HCT116 (cell line): Measurements from ENCODE around the gene SEH1L. TPM values are rescaled to one million over a fixed set of nuclear protein-coding genes. Genes with fewer than 3 reads are reported as not detected.

ENCODE experiments used
- ATAC-seq: fragments of 200-7000 bp; cut with Tn5 transposase; 2 replicates; pipeline ENCODE4 v1.9.1; 2020; ENCODE audit warnings: mild to moderate bottlenecking, moderate library complexity
- BruUV-seq: library from RNA; stranded (reverse); fragments of 400-500 nt; replicated peaks from 2 replicates; lab custom pipeline; 2021; lab: Mats Ljungman, UMichigan
- CTCF ChIA-PET: fragments of 300-600 bp; sonication (Branson Sonifier 250); formaldehyde crosslinking; loops from one replicate; lab custom pipeline; 2021; ENCODE audit warnings: antibody characterized with exemption; lab: Charles Lee
- POLR2A ChIA-PET: fragments of 300-600, 350-600 bp; sonication (Branson Sonifier 250); formaldehyde crosslinking; loops from one replicate; lab custom pipeline; 2021; ENCODE audit warnings: antibody characterized with exemption; lab: Charles Lee
- RAD21 ChIA-PET, 2 experiments: fragments of 300-600 bp; sonication (Branson Sonifier 250); formaldehyde crosslinking; loops; one replicate each; lab custom pipeline; 2023; ENCODE audit warnings: low total read pairs in 2 of 2; ENCODE audit not compliant: uncharacterized antibody in 2 of 2, unreplicated experiment in 2 of 2, low non-redundant PET in 1 of 2; lab: Charles Lee
- DNase-seq: peaks from one replicate; pipeline ENCODE4 v3.0.0-alpha.2; 2010; ENCODE audit warnings: low read depth, low spot score
- H2AFZ ChIP-seq: fragments of 200-600 bp; shearing (Covaris generic), sonication (generic); 2 replicates; pipeline ENCODE4 v1.6.1; 2017; ENCODE audit warnings: low read depth, mixed run types, mixed read lengths, antibody characterized with exemption, low read length; ENCODE audit not compliant: poor library complexity, severe bottlenecking
- H3K27ac ChIP-seq: 2 replicates; pipeline ENCODE4 v1.5.1; 2012; ENCODE audit warnings: low read depth, low read length
- H3K27me3 ChIP-seq: fragments of 200-600 bp; sonication (generic); 2 replicates; pipeline ENCODE4 v1.6.1; 2016; ENCODE audit warnings: mixed run types, low read length, mixed read lengths; ENCODE audit not compliant: insufficient read depth
- H3K36me3 ChIP-seq, 2 experiments: fragments of 200-500 bp in 1 of 2; fragments of 200-600 bp in 1 of 2; sonication (Bioruptor generic) in 1 of 2; sonication (generic) in 1 of 2; 2 replicates each; pipeline versions ENCODE4 v1.5.1 to v1.6.1; 2014 to 2016; ENCODE audit warnings: low read length in 2 of 2, inconsistent platforms in 1 of 2, mixed read lengths in 1 of 2, mixed run types in 1 of 2; ENCODE audit not compliant: insufficient read depth in 2 of 2, control insufficient read depth in 1 of 2
- H3K4me1 ChIP-seq, 2 experiments: fragments of 200-600 bp in 1 of 2; sonication (generic) in 1 of 2; 2 replicates each; pipeline versions ENCODE4 v1.5.1 to v1.6.1; 2012 to 2017; ENCODE audit warnings: low read length in 2 of 2, inconsistent platforms in 1 of 2, mild to moderate bottlenecking in 1 of 2, mixed read lengths in 1 of 2, mixed run types in 1 of 2, moderate library complexity in 1 of 2; ENCODE audit not compliant: insufficient read depth in 2 of 2, control insufficient read depth in 1 of 2
- H3K4me2 ChIP-seq: fragments of 200-600 bp; sonication (generic); 2 replicates; pipeline ENCODE4 v1.6.1; 2017; ENCODE audit warnings: mixed run types, low read length, mixed read lengths
- H3K4me3 ChIP-seq, 2 experiments: fragments of 200-600 bp in 1 of 2; sonication (generic) in 1 of 2; replicated peaks in 1 of 2; 2 replicates each; pipeline ENCODE4 v1.5.1; 2011 to 2016; ENCODE audit warnings: low read length in 2 of 2, control low read depth in 1 of 2, low read depth in 1 of 2, mild to moderate bottlenecking in 1 of 2, mixed read lengths in 1 of 2, mixed run types in 1 of 2
- H3K79me2 ChIP-seq: fragments of 200-600 bp; sonication (generic); 2 replicates; pipeline ENCODE4 v1.6.1; 2017; ENCODE audit warnings: mild to moderate bottlenecking, mixed run types, low read length, moderate library complexity, mixed read lengths; ENCODE audit not compliant: insufficient read depth
- H3K9ac ChIP-seq: fragments of 200-600 bp; sonication (generic); 2 replicates; pipeline ENCODE4 v1.6.1; 2016; ENCODE audit warnings: low read length, mixed read lengths
- H3K9me2 ChIP-seq: fragments of 200-600 bp; sonication (generic), shearing (Covaris generic); 2 replicates; pipeline ENCODE4 v1.6.1; 2017; ENCODE audit warnings: mixed run types, mild to moderate bottlenecking, moderate library complexity; ENCODE audit not compliant: insufficient read depth
- H3K9me3 ChIP-seq, 2 experiments: fragments of 200-500 bp in 1 of 2; fragments of 200-600 bp in 1 of 2; sonication (Bioruptor generic) in 1 of 2; sonication (generic) in 1 of 2; 2 replicates each; pipeline ENCODE4 v1.6.1; 2014 to 2017; ENCODE audit warnings: low read length in 2 of 2, mixed read lengths in 2 of 2, inconsistent platforms in 1 of 2, low read depth in 1 of 2, mild to moderate bottlenecking in 1 of 2, mixed run types in 1 of 2, moderate library complexity in 1 of 2; ENCODE audit not compliant: control insufficient read depth in 1 of 2, insufficient read depth in 1 of 2
- H4K20me1 ChIP-seq: fragments of 200-600 bp; sonication (generic), shearing (Covaris generic); 2 replicates; pipeline ENCODE4 v1.6.1; 2017; ENCODE audit warnings: mixed run types, mild to moderate bottlenecking, moderate library complexity; ENCODE audit not compliant: insufficient read depth
- CEBPB ChIP-seq: IDR thresholded peaks from 2 replicates; pipeline ENCODE4 v1.6.1; 2012; ENCODE audit warnings: low read depth
- EGR1 ChIP-seq: IDR thresholded peaks from 2 replicates; pipeline ENCODE4 v1.6.1; 2012; ENCODE audit warnings: low read depth
- FOSL1 ChIP-seq: IDR thresholded peaks from 2 replicates; pipeline ENCODE4 v1.6.1; 2012; ENCODE audit warnings: low read depth
- POLR2AphosphoS5 ChIP-seq: IDR thresholded peaks from 2 replicates; pipeline ENCODE4 v1.6.1; 2011; ENCODE audit warnings: mild to moderate bottlenecking, low read depth, low read length, moderate library complexity
- RAD21 ChIP-seq: IDR thresholded peaks from 2 replicates; pipeline ENCODE4 v1.6.1; 2012; ENCODE audit warnings: low read depth, mild to moderate bottlenecking
- SIN3A ChIP-seq: IDR thresholded peaks from 2 replicates; pipeline ENCODE4 v1.6.1; 2012; ENCODE audit warnings: low read depth
- SP1 ChIP-seq: IDR thresholded peaks from 2 replicates; pipeline ENCODE4 v1.6.1; 2012; ENCODE audit warnings: low read depth
- TCF7L2 ChIP-seq: IDR thresholded peaks from 2 replicates; pipeline ENCODE4 v1.7.0; 2011; ENCODE audit warnings: borderline replicate concordance, inconsistent platforms; ENCODE audit not compliant: insufficient read depth, insufficient read length; ENCODE audit errors: extremely low read depth
- YY1 ChIP-seq: IDR thresholded peaks from 2 replicates; pipeline ENCODE4 v1.6.1; 2011; ENCODE audit warnings: low read length, low read depth, moderate library complexity, mild to moderate bottlenecking; ENCODE audit not compliant: insufficient replicate concordance; ENCODE audit errors: extremely low read depth
- ZBTB33 ChIP-seq: IDR thresholded peaks from 2 replicates; pipeline ENCODE4 v1.6.1; 2011; ENCODE audit warnings: mild to moderate bottlenecking, low read length, moderate library complexity; ENCODE audit not compliant: insufficient replicate concordance; ENCODE audit errors: extremely low read depth
- ZFX ChIP-seq: fragments of 450-650 bp; IDR thresholded peaks from 2 replicates; pipeline ENCODE4 v1.6.1; 2017
- ZNF274 ChIP-seq: fragments of 200-500 bp; sonication (Bioruptor generic); IDR thresholded peaks from 2 replicates; pipeline ENCODE4 v1.6.1; 2014; ENCODE audit warnings: mild to moderate bottlenecking, low read depth, low read length, inconsistent platforms
- intact Hi-C: fragments of 100-400 bp; cut with micrococcal nuclease; formaldehyde crosslinking; loops from 2 replicates; pipeline ENCODE4 v1.10.0; 2022
- total RNA-seq: library from RNA; stranded (reverse); gene quantifications from one replicate; pipeline ENCODE4 v1.2.1, GENCODE V29; 2021; ENCODE audit not compliant: unreplicated experiment
- TF ChIP-seq, protein P1 (sequence below): IDR thresholded peaks from 2 replicates; pipeline ENCODE4 v1.6.1; 2012

The SEH1L gene
- total RNA-seq, 1 experiment from 2014 or later, result 83.7 TPM

DNA sequence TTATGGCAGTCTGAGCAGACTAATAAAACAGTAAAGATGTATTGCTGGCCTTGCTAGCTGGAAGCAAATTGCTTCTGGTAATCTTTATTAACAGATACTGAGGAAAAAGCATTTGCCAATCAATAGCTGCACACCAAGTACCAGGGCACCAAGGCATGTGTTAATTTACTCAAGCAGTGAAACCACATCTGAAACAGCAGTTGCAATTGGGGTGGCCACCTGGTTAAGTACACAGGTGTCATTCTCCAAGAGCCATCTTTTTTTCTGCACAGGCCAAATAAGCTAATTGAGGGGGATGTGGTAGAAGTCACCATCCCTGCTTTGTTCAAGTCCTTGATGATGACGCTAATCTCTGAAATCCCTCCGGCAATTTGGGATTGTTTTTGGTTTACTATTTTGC is 8.6 kb upstream of the SEH1L start:
- no peaks in the 10 kb centered on the region for H3K9me2 ChIP-seq
- H3K27me3 ChIP-seq, result no peaks in the 10 kb centered on the region
- CTCF ChIA-PET, result no interaction called here
- intact Hi-C loops, result no loop called here
- POLR2A ChIA-PET, result no interaction called here
- peaks cover 0 to 3% of the 10 kb centered on the region in 2 experiments; a peak in 1 of 4 replicates for H3K4me1 ChIP-seq
- no peaks in the 10 kb centered on the region for H4K20me1 ChIP-seq
- no peak overlapping the region for H3K27ac ChIP-seq
- DNase-seq (no peak), ATAC-seq (no peak)
- H3K9ac ChIP-seq, result no peak overlapping the region
- no peak overlapping the region for H3K4me3 ChIP-seq
- H3K36me3 ChIP-seq, result no peaks in the 10 kb centered on the region
- TF ChIP-seq ZFX (no peak), ZBTB33 (no peak), POLR2AphosphoS5 (no peak), FOSL1 (no peak), EGR1 (no peak), CEBPB (no peak), TCF7L2 (no peak)
- TF ChIP-seq, protein P1, sequence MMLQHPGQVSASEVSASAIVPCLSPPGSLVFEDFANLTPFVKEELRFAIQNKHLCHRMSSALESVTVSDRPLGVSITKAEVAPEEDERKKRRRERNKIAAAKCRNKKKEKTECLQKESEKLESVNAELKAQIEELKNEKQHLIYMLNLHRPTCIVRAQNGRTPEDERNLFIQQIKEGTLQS, result no peak
- H3K79me2 ChIP-seq, result no peaks in the 10 kb centered on the region
- RAD21 ChIA-PET, result no interaction called here
- no peak overlapping the region for H2AFZ ChIP-seq
- H3K9me3 ChIP-seq, result no peaks in the 10 kb centered on the region
- no peak overlapping the region for H3K4me2 ChIP-seq
- BruUV-seq, result no TSS peak

- no peak overlapping the region for H3K27ac ChIP-seq
- H3K4me3 ChIP-seq, result no peak overlapping the region
- no peaks in the 10 kb centered on the region for H3K9me2 ChIP-seq
- no peaks in the 10 kb centered on the region for H3K27me3 ChIP-seq
- CTCF ChIA-PET, result no interaction called here
- ATAC-seq, result no peak
- RAD21 ChIA-PET, result no interaction called here
- no peaks in the 10 kb centered on the region for H3K36me3 ChIP-seq
- H3K79me2 ChIP-seq, result peaks cover 8% of the 10 kb centered on the region; the same call in 1 of the 2 replicates
- H4K20me1 ChIP-seq, result no peaks in the 10 kb centered on the region
- H3K9me3 ChIP-seq, result no peaks in the 10 kb centered on the region
- POLR2A ChIA-PET, result no interaction called here
- peaks cover 7 to 13% of the 10 kb centered on the region in 2 experiments; a peak in 3 of 4 replicates for H3K4me1 ChIP-seq
- intact Hi-C loops, result loop anchor here (10.0 kb wide), 1 partner anchor 692 kb away; no protein-coding TSS in a partner anchor
- no peak overlapping the region for H3K9ac ChIP-seq
- BruUV-seq, result no TSS peak
- no peak overlapping the region for H2AFZ ChIP-seq
- no peak overlapping the region for H3K4me2 ChIP-seq
- no peak for DNase-seq
- TF ChIP-seq ZNF274 (no peak), RAD21 (no peak), ZFX (no peak), SP1 (no peak), YY1 (no peak), SIN3A (no peak), ZBTB33 (no peak)
- TF ChIP-seq, protein P1, result no peak
These were observed 4.6 kb upstream of the SEH1L start for GRCh38 chr18:12943215-12943614.
